Measurements from ENCODE around the gene PAQR8.
A peak's percentile ranks its signal among the peaks of the same experiment; 100 is the strongest.

Gene PAQR8

GRCh38 chr6:52361945-52362442 lies at the start of gene PAQR8:
PAQR8 (plus strand) TSS chr6:52362151; CDS start chr6:52403214, 41,063 bp downstream.
- peak; percentile 86 for DNase-seq

- DNase-seq = no peak
Observed at GRCh38 chr6:52312461-52312860, 49.5 kb upstream of the PAQR8 start.

GRCh38 chr6:52314752-52315151 lies 47.2 kb upstream of the PAQR8 start:
- no peak for DNase-seq

- no peak for DNase-seq
Observed at GRCh38 chr6:52317211-52317610, 44.7 kb upstream of the PAQR8 start.

GRCh38 chr6:52317841-52318581 lies 43.9 kb upstream of the PAQR8 start:
- DNase-seq = peak; percentile 48

GRCh38 chr6:52324189-52324588 lies 37.8 kb upstream of the PAQR8 start:
- no peak for DNase-seq

GRCh38 chr6:52325695-52326471 lies 36.1 kb upstream of the PAQR8 start:
- no peak for DNase-seq

- no peak for DNase-seq
Observed at GRCh38 chr6:52326540-52327364, 35.2 kb upstream of the PAQR8 start.

- DNase-seq = peak; percentile 27
Observed at GRCh38 chr6:52328303-52328662, 33.7 kb upstream of the PAQR8 start.

GRCh38 chr6:52328729-52329128 lies 33.2 kb upstream of the PAQR8 start:
- peak; percentile 37 for DNase-seq

- no peak for DNase-seq
Observed at GRCh38 chr6:52330470-52330869, 31.5 kb upstream of the PAQR8 start.

- no peak for DNase-seq
Observed at GRCh38 chr6:52331793-52332457, 30.0 kb upstream of the PAQR8 start.

GRCh38 chr6:52333840-52334200 lies 28.1 kb upstream of the PAQR8 start:
- DNase-seq = no peak

- DNase-seq = peak; percentile 21
Observed at GRCh38 chr6:52335576-52335975, 26.4 kb upstream of the PAQR8 start.

- no peak for DNase-seq
Observed at GRCh38 chr6:52336919-52337561, 24.9 kb upstream of the PAQR8 start.

- DNase-seq = no peak
Observed at GRCh38 chr6:52337633-52338290, 24.2 kb upstream of the PAQR8 start.

- no peak for DNase-seq
Observed at GRCh38 chr6:52340603-52340880, 21.4 kb upstream of the PAQR8 start.

- peak; percentile 32 for DNase-seq
Observed at GRCh38 chr6:52341561-52342260, 20.2 kb upstream of the PAQR8 start.

GRCh38 chr6:52345311-52345710 lies 16.6 kb upstream of the PAQR8 start:
- DNase-seq = no peak

- no peak for DNase-seq
Observed at GRCh38 chr6:52346503-52346902, 15.4 kb upstream of the PAQR8 start.

- DNase-seq = no peak
Observed at GRCh38 chr6:52347818-52348217, 14.1 kb upstream of the PAQR8 start.

Data from DMS53 (cell line).